ENCODE results near the gene DMRT1. TPM values are rescaled to one million over a fixed set of nuclear protein-coding genes. Genes with fewer than 3 reads are reported as not detected.

Gene DMRT1
- total RNA-seq: not detected
- long read RNA-seq, donor 1: 0 reads
- long read RNA-seq, donor 2: 0 reads

DNA sequence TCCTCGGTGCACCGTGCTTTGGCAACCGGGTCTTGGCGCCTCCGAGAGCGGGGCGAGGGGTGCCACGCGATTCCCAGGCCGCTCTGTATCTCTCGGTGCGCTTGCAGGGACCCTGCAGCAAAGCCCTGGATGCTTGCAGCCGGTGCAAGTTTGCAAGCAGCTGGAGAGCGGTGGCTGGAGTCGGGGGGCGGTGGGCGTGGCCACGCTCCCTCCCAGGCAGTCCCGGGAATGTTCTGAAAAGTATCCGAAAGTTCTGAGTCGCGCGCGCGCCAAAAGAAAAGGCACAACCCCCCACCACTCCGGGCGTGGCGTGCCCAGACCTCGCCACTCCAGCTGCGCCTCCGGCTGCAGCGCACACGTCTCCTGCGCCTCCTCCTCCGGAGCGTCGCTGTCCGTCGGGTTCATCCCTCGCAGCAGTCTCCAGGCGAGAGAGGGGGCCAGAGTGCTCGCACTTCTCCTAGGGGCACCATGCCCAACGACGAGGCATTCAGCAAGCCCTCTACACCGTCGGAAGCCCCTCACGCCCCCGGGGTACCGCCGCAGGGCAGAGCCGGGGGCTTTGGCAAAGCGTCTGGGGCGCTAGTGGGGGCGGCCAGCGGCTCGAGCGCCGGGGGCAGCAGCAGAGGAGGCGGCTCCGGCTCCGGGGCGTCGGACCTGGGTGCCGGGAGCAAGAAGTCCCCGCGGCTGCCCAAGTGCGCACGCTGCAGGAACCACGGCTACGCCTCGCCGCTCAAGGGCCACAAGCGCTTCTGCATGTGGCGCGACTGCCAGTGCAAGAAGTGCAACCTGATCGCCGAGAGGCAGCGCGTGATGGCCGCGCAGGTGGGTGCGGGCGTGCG, at the start of gene DMRT1:
Gene DMRT1, plus strand, starts transcription at position 327 of the 839 bp plus-strand sequence. Its CDS starts 142 bp downstream, at position 469.
- intact Hi-C loops (cut with DNase I): no loop called here
- DNase-seq (ENCODE audit: low spot score): no peak

DNA sequence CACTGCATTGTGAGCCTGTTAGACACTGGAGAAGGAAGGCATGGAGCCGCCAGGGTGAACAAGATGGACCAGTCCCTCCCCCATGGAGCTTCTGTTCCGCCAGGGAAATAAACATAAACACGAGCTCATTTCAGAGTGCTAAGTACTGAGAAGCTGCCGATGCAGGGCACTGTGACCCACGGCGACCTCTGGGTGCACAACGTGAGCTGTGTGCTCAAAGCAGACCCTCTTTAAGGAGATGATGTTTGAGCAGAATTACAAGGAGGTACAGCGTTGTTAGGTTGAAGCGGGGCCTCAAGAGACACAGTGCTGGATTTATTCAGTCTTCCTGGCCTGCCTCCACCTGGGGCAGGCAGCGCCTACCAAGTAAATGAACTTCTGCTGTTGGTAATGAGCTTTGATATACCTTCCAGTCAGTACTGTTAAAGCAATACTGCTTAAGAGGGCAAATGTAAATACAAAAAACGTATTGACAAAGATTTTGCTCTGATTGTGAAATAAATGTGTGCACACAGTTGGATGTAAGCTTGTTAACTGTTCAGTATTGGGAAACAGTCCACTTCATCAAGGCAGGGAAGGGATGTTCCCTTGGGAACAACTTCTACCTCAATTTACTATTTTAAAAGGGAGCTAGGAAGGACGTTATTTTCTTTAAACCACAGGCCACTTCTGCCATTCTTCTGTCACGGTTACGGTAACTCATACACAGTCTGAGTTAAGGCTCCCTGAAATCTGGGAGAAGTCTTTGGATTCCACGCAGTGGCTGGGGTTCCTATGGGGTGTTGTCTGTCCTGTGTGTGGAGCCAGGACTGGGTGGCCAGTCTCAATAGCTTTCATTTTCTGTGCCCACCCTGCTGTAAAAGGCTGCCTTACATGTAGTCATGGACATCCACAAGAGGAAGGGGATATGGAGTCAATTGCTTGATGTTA, 48.9 kb upstream of the DMRT1 start:
- DNase-seq (ENCODE audit: low spot score): no peak
- intact Hi-C loops (cut with DNase I): no loop called here

DNA sequence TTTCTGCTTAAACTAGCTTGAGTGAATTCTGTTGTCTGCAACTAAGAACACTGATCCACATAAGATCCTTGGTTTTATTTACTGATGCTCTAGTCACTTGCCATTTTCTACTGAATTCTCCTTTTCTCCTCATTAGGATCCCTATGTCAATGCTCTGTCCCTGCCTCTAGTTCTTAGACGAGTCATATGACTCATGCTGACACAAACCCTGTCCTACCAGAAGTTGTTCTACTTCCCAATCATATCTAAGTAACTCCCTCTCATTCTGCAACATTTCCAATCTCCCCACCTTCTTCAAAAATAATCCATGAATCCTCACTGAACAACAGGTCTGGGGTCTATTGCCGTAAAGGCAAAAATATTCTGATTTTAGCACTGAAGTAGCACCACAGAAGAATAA, 47.1 kb upstream of the DMRT1 start:
- DNase-seq (ENCODE audit: low spot score): no peak
- intact Hi-C loops (cut with DNase I): no loop called here

- no peak for DNase-seq (ENCODE audit: low spot score)
- intact Hi-C loops (cut with DNase I): no loop called here
Measured at GRCh38 chr9:795869-796268, 45.6 kb upstream of the DMRT1 start.

GRCh38 chr9:800591-801150, 40.8 kb upstream of the DMRT1 start:
- intact Hi-C loops (cut with DNase I): no loop called here
- peak; percentile 3 for DNase-seq (ENCODE audit: low spot score)

- peak; percentile 64 for DNase-seq (ENCODE audit: low spot score)
- intact Hi-C loops (cut with DNase I): no loop called here
Measured at GRCh38 chr9:801399-802071, 40.0 kb upstream of the DMRT1 start.

DNA sequence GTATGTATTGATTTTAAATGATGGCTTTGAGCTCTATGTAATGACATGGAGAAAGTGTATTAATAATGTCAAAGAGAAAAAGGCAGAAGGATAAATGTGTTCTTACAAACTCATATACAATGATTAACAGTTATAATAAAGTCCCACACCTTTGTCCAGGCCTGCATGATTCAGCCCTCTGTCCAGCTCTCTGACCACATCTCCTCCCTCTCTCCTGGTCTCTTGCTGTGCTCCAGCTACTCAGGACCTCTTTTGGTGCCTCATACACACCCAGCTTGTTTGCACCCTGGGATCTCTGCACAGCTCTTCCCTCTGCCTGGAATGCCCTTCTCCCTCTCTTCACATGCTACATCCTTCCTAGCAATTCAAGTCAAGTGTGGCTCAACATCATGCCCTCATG, 37.5 kb upstream of the DMRT1 start:
- DNase-seq (ENCODE audit: low spot score): peak; percentile 0
- intact Hi-C loops (cut with DNase I): no loop called here

DNA sequence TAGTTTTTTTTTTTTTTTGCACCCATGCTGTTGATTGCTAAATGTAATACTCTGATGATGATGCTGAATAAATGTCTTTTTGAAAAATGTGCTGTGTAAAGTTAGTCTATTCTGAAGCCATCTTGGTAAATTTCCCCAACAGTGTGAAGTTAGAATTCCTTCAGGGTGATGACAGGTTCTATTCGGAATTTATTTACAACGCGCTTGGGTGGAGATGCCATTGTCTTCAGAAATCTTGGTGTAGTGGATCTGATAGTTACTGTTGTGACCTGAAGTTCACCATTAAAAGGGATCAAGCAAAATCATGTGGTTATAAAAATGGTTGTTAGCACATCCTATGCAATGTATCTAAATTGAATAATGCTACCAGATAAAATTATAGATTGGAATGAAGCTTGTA, 36.3 kb upstream of the DMRT1 start:
- peak; percentile 0 for DNase-seq (ENCODE audit: low spot score)
- intact Hi-C loops (cut with DNase I): loop anchor here in 1 of 2 donors (5.0 kb wide), 1 partner anchor 38 kb away; no protein-coding TSS in a partner anchor

- DNase-seq (ENCODE audit: low spot score): peak; percentile 29
- intact Hi-C loops (cut with DNase I): loop anchor here in 1 of 2 donors (5.0 kb wide), 1 partner anchor 39 kb away; no protein-coding TSS in a partner anchor
Measured at GRCh38 chr9:806285-807156, 35.0 kb upstream of the DMRT1 start.

GRCh38 chr9:811106-811531, 30.4 kb upstream of the DMRT1 start:
- no peak for DNase-seq (ENCODE audit: low spot score)
- intact Hi-C loops (cut with DNase I): no loop called here

GRCh38 chr9:818958-819357, 22.5 kb upstream of the DMRT1 start:
- intact Hi-C loops (cut with DNase I): no loop called here
- DNase-seq (ENCODE audit: low spot score): no peak

- DNase-seq (ENCODE audit: low spot score): no peak
- intact Hi-C loops (cut with DNase I): no loop called here
Measured at GRCh38 chr9:826500-827280, 14.8 kb upstream of the DMRT1 start.

GRCh38 chr9:840343-840742, 1.2 kb upstream of the DMRT1 start:
- intact Hi-C loops (cut with DNase I): no loop called here
- DNase-seq (ENCODE audit: low spot score): no peak

GRCh38 chr9:842635-843426, 1.3 kb downstream of the DMRT1 start:
- intact Hi-C loops (cut with DNase I): no loop called here
- no peak for DNase-seq (ENCODE audit: low spot score)

DNA sequence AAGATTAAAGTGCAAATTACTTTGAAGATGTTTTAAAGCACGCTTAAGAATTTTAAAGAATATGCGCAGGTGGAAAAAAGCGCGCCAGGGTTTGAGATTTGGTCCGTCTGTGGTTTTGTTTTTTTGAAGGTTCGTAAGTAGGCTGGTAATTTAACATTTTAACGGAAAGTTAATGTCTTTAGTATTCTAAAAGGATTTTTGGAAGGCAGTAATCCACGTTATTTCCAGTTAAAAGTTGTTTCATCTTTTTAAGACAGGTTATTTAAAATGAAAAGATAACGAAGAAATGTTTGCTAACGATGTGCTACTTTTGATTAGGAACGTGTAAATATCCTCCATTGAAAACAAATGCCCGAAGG, 1.9 kb downstream of the DMRT1 start:
- intact Hi-C loops (cut with DNase I): no loop called here
- DNase-seq (ENCODE audit: low spot score): no peak

GRCh38 chr9:846852-847251, 5.4 kb downstream of the DMRT1 start:
- intact Hi-C loops (cut with DNase I): no loop called here
- DNase-seq (ENCODE audit: low spot score): no peak

GRCh38 chr9:847505-847904, 6.0 kb downstream of the DMRT1 start:
- intact Hi-C loops (cut with DNase I): no loop called here

More at GRCh38 chr9:847505-847904, 6.0 kb downstream of the DMRT1 start:
- DNase-seq (ENCODE audit: low spot score): no peak

Measured in posterior vena cava (tissue), 2 donors.